SK-N-SH treated with all-trans-retinoic acid at 6 μM for 48 hours (cell line): ENCODE results near the gene VEPH1.

Experiments used
- ATAC-seq: fragments of 200-7000 bp; cut with Tn5 transposase; 3 replicates; pipeline ENCODE4 v1.9.1; 2020; ENCODE audit warnings: mild to moderate bottlenecking, moderate library complexity
- ARNTL ChIP-seq: fragments of 450-650 bp; formaldehyde crosslinking; IDR thresholded peaks from 2 replicates; pipeline ENCODE4 v1.5.0; 2020; ENCODE audit warnings: low read depth, mild to moderate bottlenecking, moderate library complexity, borderline replicate concordance
- ESRRG ChIP-seq: fragments of 250-450 bp; sonication (Bioruptor Pico); IDR thresholded peaks from 2 replicates; pipeline ENCODE4 v1.6.1; 2021; ENCODE audit warnings: mild to moderate bottlenecking
- GLIS3 ChIP-seq: fragments of 250-450 bp; sonication (Bioruptor Pico); IDR thresholded peaks from 2 replicates; pipeline ENCODE4 v1.5.0; 2020; ENCODE audit warnings: mild to moderate bottlenecking, moderate library complexity
- ISL1 ChIP-seq: fragments of 250-450 bp; sonication (Bioruptor Pico); IDR thresholded peaks from 2 replicates; pipeline ENCODE4 v2.1.2; 2022; ENCODE audit warnings: mild to moderate bottlenecking, moderate library complexity
- PATZ1 ChIP-seq: fragments of 250-450 bp; sonication (Bioruptor Pico); IDR thresholded peaks from 2 replicates; pipeline ENCODE4 v1.8.0; 2020; ENCODE audit warnings: mild to moderate bottlenecking, moderate library complexity, borderline replicate concordance
- POU6F1 ChIP-seq: fragments of 250-450 bp; sonication (Bioruptor Pico); IDR thresholded peaks from 2 replicates; pipeline ENCODE4 v1.8.0; 2021; ENCODE audit warnings: low read depth, mild to moderate bottlenecking, moderate library complexity, borderline replicate concordance
- PPARA ChIP-seq: fragments of 250-450 bp; sonication (Bioruptor Pico); IDR thresholded peaks from 2 replicates; pipeline ENCODE4 v1.5.0; 2020; ENCODE audit warnings: mild to moderate bottlenecking, borderline replicate concordance
- SNAI2 ChIP-seq: fragments of 250-450 bp; sonication (Bioruptor Pico); IDR thresholded peaks from 2 replicates; pipeline ENCODE4 v1.5.0; 2020; ENCODE audit warnings: mild to moderate bottlenecking, moderate library complexity
- TOX ChIP-seq: fragments of 250-450 bp; sonication (Bioruptor Pico); IDR thresholded peaks from 2 replicates; pipeline ENCODE4 v1.8.0; 2021; ENCODE audit warnings: mild to moderate bottlenecking, moderate library complexity, borderline replicate concordance
- ZC3H10 ChIP-seq: fragments of 250-450 bp; sonication (Bioruptor Pico); IDR thresholded peaks from 2 replicates; pipeline ENCODE4 v1.5.1; 2021; ENCODE audit warnings: mild to moderate bottlenecking, moderate library complexity
- ZFP30 ChIP-seq: fragments of 450-650 bp; formaldehyde crosslinking; IDR thresholded peaks from 2 replicates; pipeline ENCODE4 v1.5.0; 2022; ENCODE audit warnings: mild to moderate bottlenecking, moderate library complexity
- ZNF70 ChIP-seq: fragments of 450-650 bp; formaldehyde crosslinking; IDR thresholded peaks from 2 replicates; pipeline ENCODE4 v1.5.0; 2020; ENCODE audit warnings: mild to moderate bottlenecking, moderate library complexity
- ZNF8 ChIP-seq: fragments of 450-650 bp; formaldehyde crosslinking; IDR thresholded peaks from 2 replicates; pipeline ENCODE4 v1.5.0; 2020; ENCODE audit warnings: mild to moderate bottlenecking, moderate library complexity
- TF ChIP-seq, protein P1 (sequence below): fragments of 250-450 bp; sonication (Bioruptor Pico); IDR thresholded peaks from 2 replicates; pipeline ENCODE4 v1.5.0; 2020; ENCODE audit warnings: mild to moderate bottlenecking, moderate library complexity
- TF ChIP-seq, protein P2 (sequence below): fragments of 250-450 bp; sonication (Bioruptor Pico); IDR thresholded peaks from 2 replicates; pipeline ENCODE4 v1.5.1; 2020; ENCODE audit warnings: low read depth, mild to moderate bottlenecking, moderate library complexity

Gene VEPH1

GRCh38 chr3:157317895-157318294, 185.3 kb downstream of the VEPH1 start:
- TF ChIP-seq SNAI2 (CRISPR knock-in tag) (no peak), ISL1 (CRISPR knock-in tag) (peak; percentile 22), ZNF8 (CRISPR knock-in tag) (no peak)
- ATAC-seq = no peak; the same call in 2 of the 3 replicates

DNA sequence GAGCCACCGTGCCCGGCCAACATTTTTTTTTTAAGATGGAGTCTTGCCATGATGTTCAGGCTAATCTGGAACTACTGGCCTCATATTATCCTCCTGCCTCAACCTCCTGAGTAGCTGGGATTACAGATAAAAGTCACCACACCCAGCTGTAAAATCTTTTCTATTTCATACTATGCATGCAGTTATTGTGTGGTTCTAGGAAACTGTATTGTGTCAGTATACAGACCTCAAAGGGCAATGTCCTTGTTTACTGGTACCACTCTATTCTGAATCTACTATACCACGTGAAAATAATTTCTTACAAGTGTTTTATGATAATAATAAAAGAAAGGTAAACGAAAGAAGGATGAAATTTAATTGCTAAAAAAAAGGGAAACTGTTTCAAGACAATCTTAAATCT, 190.0 kb downstream of the VEPH1 start:
- TF ChIP-seq ZNF8 (CRISPR knock-in tag) (no peak), ISL1 (CRISPR knock-in tag) (no peak), GLIS3 (CRISPR knock-in tag) (no peak), ZC3H10 (CRISPR knock-in tag) (no peak), ARNTL (CRISPR knock-in tag) (no peak), ZFP30 (CRISPR knock-in tag) (no peak), PPARA (CRISPR knock-in tag) (no peak)
- TF ChIP-seq, protein P1, sequence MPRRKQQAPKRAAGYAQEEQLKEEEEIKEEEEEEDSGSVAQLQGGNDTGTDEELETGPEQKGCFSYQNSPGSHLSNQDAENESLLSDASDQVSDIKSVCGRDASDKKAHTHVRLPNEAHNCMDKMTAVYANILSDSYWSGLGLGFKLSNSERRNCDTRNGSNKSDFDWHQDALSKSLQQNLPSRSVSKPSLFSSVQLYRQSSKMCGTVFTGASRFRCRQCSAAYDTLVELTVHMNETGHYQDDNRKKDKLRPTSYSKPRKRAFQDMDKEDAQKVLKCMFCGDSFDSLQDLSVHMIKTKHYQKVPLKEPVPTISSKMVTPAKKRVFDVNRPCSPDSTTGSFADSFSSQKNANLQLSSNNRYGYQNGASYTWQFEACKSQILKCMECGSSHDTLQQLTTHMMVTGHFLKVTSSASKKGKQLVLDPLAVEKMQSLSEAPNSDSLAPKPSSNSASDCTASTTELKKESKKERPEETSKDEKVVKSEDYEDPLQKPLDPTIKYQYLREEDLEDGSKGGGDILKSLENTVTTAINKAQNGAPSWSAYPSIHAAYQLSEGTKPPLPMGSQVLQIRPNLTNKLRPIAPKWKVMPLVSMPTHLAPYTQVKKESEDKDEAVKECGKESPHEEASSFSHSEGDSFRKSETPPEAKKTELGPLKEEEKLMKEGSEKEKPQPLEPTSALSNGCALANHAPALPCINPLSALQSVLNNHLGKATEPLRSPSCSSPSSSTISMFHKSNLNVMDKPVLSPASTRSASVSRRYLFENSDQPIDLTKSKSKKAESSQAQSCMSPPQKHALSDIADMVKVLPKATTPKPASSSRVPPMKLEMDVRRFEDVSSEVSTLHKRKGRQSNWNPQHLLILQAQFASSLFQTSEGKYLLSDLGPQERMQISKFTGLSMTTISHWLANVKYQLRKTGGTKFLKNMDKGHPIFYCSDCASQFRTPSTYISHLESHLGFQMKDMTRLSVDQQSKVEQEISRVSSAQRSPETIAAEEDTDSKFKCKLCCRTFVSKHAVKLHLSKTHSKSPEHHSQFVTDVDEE (CRISPR knock-in tag) = no peak
- no peak for ATAC-seq

DNA sequence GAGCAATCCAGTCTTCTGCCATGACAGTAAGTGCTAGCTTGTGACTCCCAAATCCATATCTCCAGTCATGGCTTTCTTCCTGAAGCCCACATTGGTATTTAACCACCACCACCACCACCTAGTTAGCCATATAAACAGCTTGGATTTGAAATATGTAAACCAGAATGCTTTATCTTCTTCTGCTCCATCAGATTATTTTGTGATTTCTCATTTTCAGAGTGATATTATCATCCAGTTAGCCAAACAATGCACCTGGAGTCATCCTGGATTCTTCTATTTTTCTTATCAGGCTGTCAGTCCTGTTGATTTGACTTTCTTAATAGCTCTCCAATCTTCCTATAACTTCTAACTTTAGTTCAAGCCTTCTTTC, 190.9 kb downstream of the VEPH1 start:
- no peak; the same call in 1 of the 3 replicates for ATAC-seq
- TF ChIP-seq ISL1 (CRISPR knock-in tag) (no peak), POU6F1 (CRISPR knock-in tag) (no peak), TOX (no peak), SNAI2 (CRISPR knock-in tag) (no peak)

DNA sequence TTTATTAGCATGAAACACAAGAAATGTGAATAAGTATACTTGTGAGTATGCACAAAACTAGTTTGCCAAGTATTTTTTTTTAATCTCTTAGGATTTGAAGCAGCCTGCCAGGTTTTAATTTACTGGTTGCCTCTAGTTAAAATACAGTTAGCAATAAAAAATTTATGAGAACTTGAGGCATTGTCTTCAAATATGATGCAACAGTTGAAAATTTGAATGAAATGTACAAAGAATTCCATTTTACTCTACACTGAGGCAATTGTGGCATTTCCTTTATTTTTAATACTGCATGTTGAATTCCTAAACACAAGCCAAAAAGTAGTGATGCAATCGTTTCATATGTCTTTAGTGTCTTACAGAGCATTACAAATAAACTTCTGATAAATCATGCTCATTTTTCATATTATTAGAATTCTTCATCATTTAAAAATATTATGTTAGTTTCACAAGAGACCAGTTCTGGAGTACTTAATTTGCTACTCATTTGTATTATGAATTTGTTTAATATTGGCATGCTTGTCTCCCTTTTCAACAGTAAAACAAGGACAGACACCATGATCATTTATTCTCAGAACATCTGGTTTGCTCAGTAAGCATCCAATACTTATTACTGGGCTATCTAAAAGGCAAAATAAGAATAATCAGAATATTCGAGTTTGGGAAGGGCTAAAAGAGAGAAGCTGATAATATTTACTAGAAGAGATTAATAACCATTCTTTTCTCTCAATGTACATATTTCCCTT, 191.4 kb downstream of the VEPH1 start:
- TF ChIP-seq ISL1 (CRISPR knock-in tag) = peak; percentile 87
- TF ChIP-seq ARNTL (CRISPR knock-in tag) = no peak
- peak; percentile 89 for ATAC-seq

- TF ChIP-seq ESRRG (no peak), ZNF70 (CRISPR knock-in tag) (no peak), ZC3H10 (CRISPR knock-in tag) (no peak)
- TF ChIP-seq, protein P2, sequence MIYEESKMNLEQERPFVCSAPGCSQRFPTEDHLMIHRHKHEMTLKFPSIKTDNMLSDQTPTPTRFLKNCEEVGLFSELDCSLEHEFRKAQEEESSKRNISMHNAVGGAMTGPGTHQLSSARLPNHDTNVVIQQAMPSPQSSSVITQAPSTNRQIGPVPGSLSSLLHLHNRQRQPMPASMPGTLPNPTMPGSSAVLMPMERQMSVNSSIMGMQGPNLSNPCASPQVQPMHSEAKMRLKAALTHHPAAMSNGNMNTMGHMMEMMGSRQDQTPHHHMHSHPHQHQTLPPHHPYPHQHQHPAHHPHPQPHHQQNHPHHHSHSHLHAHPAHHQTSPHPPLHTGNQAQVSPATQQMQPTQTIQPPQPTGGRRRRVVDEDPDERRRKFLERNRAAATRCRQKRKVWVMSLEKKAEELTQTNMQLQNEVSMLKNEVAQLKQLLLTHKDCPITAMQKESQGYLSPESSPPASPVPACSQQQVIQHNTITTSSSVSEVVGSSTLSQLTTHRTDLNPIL (CRISPR knock-in tag) = no peak
- no peak for ATAC-seq
Measured at GRCh38 chr3:157310329-157311052, 192.7 kb downstream of the VEPH1 start.

GRCh38 chr3:157306502-157306901, 196.7 kb downstream of the VEPH1 start:
- no peak for ATAC-seq
- TF ChIP-seq PATZ1 (CRISPR knock-in tag) = no peak
- TF ChIP-seq PPARA (CRISPR knock-in tag) = no peak
- no peak for TF ChIP-seq ISL1 (CRISPR knock-in tag)
